PC-3 (cell line): Measurements from ENCODE around the gene SLC22A3.

Experiments used
- CTCF ChIP-seq: fragments of 300-600 bp; sonication (generic); conservative IDR thresholded peaks from 2 replicates; pipeline ENCODE4 v1.5.1; 2017; ENCODE audit warnings: antibody characterized with exemption, low read depth, mild to moderate bottlenecking, low read length
- EZH2phosphoT487 ChIP-seq: fragments of 300-600 bp; sonication (generic); IDR thresholded peaks from 2 replicates; pipeline ENCODE4 v1.6.1; 2018; ENCODE audit warnings: mild to moderate bottlenecking, antibody characterized with exemption, low read length, borderline replicate concordance

- no peak for TF ChIP-seq CTCF
- no peak for TF ChIP-seq EZH2phosphoT487
Measured at GRCh38 chr6:160420969-160421556, 72.9 kb downstream of the SLC22A3 start.
